Fibroblast of the aortic adventitia (primary cell): ENCODE data around the gene GOLGA6L1. TPM values are rescaled to one million over a fixed set of nuclear protein-coding genes. Genes with fewer than 3 reads are reported as not detected.
"Not testable (repeated sequence)": the region's sequence is repeated elsewhere in the genome, so short reads cannot be mapped to it uniquely, and the experiment has no call there.

Experiments used
- DNase-seq: peaks from one replicate; pipeline ENCODE4 v3.0.0-alpha.2; 2010; ENCODE audit warnings: low read depth
- H3K4me3 ChIP-seq: 2 replicates; pipeline ENCODE4 v1.5.1; 2011; ENCODE audit warnings: low read depth, mild to moderate bottlenecking, control low read depth, low read length, moderate library complexity
- total RNA-seq: library from RNA; depleted of rRNA; stranded (reverse); fragments of >200 nt; gene quantifications from 2 replicates; pipeline ENCODE4 v1.2.3, GENCODE V29; 2012; ENCODE audit warnings: low replicate concordance
- TF ChIP-seq, protein P1 (sequence below): IDR thresholded peaks from 2 replicates; pipeline ENCODE4 v1.5.1; 2011; ENCODE audit warnings: mild to moderate bottlenecking, low read length, control low read depth, inconsistent platforms; ENCODE audit not compliant: insufficient read depth

Gene GOLGA6L1, protein sequence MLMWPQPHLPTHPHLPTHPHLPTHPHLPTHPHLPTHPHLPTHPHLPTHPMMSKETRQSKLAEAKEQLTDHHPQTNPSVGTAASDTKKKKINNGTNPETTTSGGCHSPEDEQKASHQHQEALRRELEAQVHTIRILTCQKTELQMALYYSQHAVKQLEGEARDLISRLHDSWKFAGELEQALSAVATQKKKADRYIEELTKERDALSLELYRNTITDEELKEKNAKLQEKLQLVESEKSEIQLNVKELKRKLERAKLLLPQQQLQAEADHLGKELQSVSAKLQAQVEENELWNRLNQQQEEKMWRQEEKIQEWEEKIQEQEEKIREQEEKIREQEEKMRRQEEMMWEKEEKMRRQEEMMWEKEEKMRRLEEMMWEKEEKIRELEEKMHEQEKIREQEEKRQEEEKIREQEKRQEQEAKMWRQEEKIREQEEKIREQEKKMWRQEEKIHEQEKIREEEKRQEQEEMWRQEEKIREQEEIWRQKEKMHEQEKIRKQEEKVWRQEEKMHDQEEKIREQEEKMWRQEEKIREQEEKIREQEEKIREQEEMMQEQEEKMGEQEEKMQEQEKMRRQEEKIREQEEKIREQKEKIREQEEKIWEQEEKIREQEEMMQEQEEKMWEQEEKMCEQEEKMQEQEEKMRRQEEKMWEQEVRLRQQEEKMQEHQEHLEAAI
- not detected in 2 replicates for total RNA-seq

DNA sequence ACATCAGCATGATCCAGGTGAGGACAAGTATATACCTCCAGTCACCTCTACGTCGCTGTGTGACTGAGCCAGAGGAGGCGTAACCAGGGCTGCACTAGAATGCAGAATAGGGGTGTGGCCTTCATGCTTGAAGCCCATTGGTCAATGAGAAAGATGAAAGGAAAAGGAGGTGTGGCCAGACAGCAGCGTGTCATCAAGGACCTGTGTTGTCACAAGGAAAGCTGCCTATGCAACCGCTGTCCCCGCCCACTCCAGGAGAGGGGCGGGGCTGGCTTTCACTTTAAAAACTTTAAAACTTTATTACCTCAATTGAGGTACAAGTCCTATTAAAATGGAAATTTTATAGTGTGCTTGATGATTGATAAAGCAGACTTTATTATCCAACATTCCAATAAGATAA, at the start of gene GOLGA6L1:
GOLGA6L1 (minus strand) TSS at position 101 of the 400 bp plus-strand sequence; CDS start at position 10, 91 bp downstream.
- not testable (repeated sequence) for DNase-seq, H3K4me3 ChIP-seq

DNA sequence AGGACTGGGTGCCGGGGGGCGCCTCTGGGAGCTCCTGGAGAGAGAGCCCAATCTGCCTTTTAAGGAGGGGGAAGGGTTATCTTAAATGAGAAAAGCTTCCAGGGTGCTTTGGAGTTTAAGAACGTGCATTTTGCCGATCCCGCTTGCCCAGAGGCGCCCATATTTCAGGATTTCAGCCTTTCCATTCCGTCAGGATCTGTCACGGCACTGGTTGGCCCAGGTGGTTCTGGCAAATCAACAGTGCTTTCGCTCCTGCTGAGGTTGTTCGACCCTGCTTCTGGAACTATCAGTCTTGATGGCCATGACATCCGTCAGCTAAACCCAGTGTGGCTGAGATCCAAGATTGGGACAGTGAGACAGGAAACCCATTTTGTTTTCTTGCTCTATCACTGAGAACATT, 44.6 kb upstream of the GOLGA6L1 start:
- not testable (repeated sequence) for H3K4me3 ChIP-seq, DNase-seq

GRCh38 chr15:23180547-23180927, 43.9 kb upstream of the GOLGA6L1 start:
- H3K4me3 ChIP-seq, DNase-seq: not testable (repeated sequence)

GRCh38 chr15:23179768-23180546, 43.3 kb upstream of the GOLGA6L1 start:
- H3K4me3 ChIP-seq, DNase-seq: not testable (repeated sequence)

DNA sequence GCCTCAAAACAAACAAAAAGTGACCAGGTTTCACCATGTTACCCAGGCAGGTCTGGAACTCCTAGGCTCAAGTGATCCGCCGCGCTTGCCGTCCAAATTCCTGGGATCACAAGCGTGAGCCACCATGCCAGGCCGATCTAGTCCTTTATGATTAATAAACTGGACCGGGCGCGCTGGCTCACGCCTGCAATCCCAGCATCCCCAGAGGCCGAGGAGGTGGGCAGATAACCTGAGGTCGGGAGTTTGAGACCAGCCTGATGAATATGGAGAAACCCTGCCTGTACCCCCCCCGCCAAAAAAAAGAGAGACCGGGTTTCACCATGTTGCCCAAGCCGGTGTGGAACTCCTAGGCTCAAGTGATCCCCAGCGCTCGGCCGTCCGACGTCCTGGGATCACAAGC, 40.1 kb upstream of the GOLGA6L1 start:
- H3K4me3 ChIP-seq, DNase-seq: not testable (repeated sequence)

- not testable (repeated sequence) for H3K4me3 ChIP-seq, DNase-seq
Measured at GRCh38 chr15:23175606-23176005, 39.0 kb upstream of the GOLGA6L1 start.

- not testable (repeated sequence) for DNase-seq, H3K4me3 ChIP-seq
Measured at GRCh38 chr15:23174609-23175140, 38.1 kb upstream of the GOLGA6L1 start.

GRCh38 chr15:23132787-23133186, 3.8 kb downstream of the GOLGA6L1 start:
- H3K4me3 ChIP-seq, DNase-seq: not testable (repeated sequence)

GRCh38 chr15:23118208-23118607, 18.4 kb downstream of the GOLGA6L1 start:
- TF ChIP-seq, protein P1, sequence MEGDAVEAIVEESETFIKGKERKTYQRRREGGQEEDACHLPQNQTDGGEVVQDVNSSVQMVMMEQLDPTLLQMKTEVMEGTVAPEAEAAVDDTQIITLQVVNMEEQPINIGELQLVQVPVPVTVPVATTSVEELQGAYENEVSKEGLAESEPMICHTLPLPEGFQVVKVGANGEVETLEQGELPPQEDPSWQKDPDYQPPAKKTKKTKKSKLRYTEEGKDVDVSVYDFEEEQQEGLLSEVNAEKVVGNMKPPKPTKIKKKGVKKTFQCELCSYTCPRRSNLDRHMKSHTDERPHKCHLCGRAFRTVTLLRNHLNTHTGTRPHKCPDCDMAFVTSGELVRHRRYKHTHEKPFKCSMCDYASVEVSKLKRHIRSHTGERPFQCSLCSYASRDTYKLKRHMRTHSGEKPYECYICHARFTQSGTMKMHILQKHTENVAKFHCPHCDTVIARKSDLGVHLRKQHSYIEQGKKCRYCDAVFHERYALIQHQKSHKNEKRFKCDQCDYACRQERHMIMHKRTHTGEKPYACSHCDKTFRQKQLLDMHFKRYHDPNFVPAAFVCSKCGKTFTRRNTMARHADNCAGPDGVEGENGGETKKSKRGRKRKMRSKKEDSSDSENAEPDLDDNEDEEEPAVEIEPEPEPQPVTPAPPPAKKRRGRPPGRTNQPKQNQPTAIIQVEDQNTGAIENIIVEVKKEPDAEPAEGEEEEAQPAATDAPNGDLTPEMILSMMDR, result no peak

DNA sequence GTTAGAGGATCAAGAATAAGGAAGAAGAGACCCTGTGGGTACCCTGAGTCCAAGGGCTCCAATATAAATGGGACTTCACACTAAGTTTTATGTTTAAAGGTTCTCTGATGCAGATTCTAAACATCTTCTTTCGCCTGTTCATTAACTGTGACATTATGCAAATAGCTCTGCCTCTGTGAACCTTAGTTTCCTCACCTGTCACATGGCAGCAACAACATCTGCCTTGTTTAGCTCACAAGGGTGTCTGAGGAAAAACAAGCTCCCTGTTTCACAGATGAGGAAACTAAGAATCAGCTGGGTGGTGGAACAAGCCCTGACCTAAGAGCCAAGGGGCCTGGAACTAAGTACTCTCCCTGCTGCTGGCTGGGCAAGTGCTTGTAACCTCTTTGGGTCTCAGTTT, 40.8 kb downstream of the GOLGA6L1 start:
- H3K4me3 ChIP-seq, result no peak overlapping the region
- DNase-seq, result no peak
- TF ChIP-seq, protein P1, result no peak

More at GRCh38 chr15:23118208-23118607, 18.4 kb downstream of the GOLGA6L1 start:
- no peak overlapping the region for H3K4me3 ChIP-seq
- no peak for DNase-seq

DNA sequence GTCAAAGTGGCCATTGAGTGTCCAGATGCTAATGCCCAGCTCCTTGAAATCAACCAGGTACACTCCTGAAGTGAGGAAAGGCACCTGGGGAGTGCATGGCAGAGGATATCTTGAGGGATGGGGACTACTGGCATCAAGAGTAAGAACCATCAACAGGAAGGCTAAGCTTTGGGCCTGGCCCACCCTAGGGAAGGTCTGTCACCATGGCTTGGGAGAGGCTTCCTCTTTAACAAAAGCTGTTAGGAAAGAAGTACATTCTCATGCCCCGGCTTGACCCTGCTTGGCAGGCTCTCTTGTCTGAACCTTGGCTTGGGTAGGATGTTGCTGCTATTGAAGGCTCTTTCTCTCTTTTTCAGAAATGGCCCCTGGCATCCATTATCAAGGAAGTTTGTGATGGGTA, 53.5 kb downstream of the GOLGA6L1 start:
- DNase-seq, result no peak
- TF ChIP-seq, protein P1, result no peak
- no peak overlapping the region for H3K4me3 ChIP-seq

DNA sequence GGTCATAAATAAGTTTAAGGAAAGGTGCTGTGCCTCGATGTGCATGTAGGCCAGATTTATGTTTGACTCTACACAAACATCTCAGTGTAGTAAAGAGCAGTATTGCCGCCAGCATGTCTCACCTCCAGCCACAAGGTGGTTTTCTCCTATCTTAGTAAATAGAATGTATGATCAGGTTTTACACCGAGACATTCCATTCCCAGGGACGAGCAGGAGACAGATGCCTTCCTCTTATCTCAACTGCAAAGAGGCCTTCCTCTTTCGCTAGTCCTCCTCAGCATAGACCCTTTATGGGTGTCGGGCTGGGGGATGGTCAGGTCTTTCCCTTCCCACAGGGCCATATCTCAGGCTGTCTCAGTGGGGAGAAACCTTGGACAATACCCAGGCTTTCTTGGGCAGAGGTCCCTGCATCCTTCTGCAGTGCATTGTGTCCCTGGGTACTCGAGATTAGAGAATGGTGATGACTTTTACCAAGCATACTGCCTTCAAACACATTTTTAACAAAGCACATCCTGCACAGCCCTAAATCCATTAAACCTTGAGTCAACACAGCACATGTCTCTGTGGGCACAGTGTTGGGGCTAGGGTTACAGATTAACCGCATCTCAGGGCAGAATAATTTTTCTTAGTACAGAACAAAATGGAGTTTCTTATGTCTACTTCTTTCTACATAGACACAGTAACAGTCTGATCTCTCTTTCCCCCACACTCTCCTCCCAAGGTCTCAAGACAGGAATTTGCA, 54.5 kb downstream of the GOLGA6L1 start:
- H3K4me3 ChIP-seq, DNase-seq: not testable (repeated sequence)
